Esophagus muscularis mucosa (tissue), 3 donors: ENCODE measurements around the gene NEDD1.

ENCODE experiments used
- EP300 ChIP-seq: sonication (generic); formaldehyde crosslinking; IDR thresholded peaks from one replicate; pipeline ENCODE4 v1.6.1; 2017; ENCODE audit warnings: antibody characterized with exemption
- TF ChIP-seq, protein P1 (sequence below), 3 experiments: fragments of 200-600 bp in 2 of 3; fragments of 450-650 bp in 1 of 3; sonication (generic) in 2 of 3; IDR thresholded peaks; one replicate each; pipeline ENCODE4 v1.5.1; 2017 to 2019; ENCODE audit warnings: antibody characterized with exemption in 3 of 3, mild to moderate bottlenecking in 2 of 3, moderate library complexity in 1 of 3

DNA sequence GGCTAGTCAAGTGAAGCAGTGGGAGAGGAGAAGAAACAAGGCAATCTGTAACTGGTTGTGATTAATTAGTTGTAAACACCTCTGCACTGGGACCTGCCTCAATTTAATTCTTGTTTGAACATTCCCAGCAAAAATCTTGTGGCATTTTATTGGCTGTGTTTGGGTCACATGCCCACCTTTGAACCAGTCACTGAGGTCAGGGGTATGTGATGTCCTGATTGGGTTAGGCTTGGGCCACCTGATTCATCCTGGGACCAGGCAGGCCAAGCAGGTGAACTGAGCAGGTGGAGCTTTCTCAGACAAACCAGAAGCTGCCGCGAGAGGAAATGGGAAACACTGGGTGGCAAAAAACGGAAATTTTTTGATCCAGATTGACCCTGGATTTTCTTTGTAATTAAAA lies 72.5 kb downstream of the NEDD1 start:
- TF ChIP-seq EP300, result no peak
- TF ChIP-seq, protein P1, sequence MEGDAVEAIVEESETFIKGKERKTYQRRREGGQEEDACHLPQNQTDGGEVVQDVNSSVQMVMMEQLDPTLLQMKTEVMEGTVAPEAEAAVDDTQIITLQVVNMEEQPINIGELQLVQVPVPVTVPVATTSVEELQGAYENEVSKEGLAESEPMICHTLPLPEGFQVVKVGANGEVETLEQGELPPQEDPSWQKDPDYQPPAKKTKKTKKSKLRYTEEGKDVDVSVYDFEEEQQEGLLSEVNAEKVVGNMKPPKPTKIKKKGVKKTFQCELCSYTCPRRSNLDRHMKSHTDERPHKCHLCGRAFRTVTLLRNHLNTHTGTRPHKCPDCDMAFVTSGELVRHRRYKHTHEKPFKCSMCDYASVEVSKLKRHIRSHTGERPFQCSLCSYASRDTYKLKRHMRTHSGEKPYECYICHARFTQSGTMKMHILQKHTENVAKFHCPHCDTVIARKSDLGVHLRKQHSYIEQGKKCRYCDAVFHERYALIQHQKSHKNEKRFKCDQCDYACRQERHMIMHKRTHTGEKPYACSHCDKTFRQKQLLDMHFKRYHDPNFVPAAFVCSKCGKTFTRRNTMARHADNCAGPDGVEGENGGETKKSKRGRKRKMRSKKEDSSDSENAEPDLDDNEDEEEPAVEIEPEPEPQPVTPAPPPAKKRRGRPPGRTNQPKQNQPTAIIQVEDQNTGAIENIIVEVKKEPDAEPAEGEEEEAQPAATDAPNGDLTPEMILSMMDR (IDR thresholded peaks at IDR 0.05), result no peak
